A375 (cell line): Measurements from ENCODE around the gene HIGD1B. TPM values are rescaled to one million over a fixed set of nuclear protein-coding genes. Genes with fewer than 3 reads are reported as not detected.

Source experiments
- small RNA-seq: library from RNA; depleted of rRNA; stranded (forward); fragments of <200 nt; gene quantifications from one replicate; pipeline ENCODE3, GENCODE V24; 2014
- total RNA-seq: library from RNA; depleted of rRNA; stranded (reverse); fragments of >200 nt; shearing (Covaris generic); gene quantifications from 2 replicates; pipeline ENCODE4 v1.2.3, GENCODE V29; 2014; rRNA removed

The HIGD1B gene
- total RNA-seq, result not detected in 2 replicates

DNA sequence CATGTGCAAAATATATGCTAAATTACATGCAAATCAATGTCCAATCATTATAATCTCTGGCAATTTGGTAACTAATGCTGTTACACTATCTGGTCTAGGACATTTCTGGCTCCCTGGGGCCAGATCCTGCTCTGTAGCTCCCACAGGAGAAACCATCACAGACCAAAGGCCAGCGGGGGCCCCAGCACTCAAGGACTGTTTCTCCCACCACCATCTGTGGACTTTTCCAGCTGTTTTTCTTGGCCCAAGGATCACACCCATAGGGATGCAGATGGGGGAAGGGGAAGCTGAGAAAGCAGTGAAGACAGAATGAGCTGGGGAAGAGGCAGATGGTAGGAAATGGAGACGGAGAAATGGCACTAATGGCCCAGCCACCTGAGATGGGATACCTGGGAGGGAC, at the start of gene HIGD1B:
Gene HIGD1B (plus strand): TSS at position 298 of the 400 bp plus-strand sequence. CDS start 270 bp downstream, outside the sequence.

DNA sequence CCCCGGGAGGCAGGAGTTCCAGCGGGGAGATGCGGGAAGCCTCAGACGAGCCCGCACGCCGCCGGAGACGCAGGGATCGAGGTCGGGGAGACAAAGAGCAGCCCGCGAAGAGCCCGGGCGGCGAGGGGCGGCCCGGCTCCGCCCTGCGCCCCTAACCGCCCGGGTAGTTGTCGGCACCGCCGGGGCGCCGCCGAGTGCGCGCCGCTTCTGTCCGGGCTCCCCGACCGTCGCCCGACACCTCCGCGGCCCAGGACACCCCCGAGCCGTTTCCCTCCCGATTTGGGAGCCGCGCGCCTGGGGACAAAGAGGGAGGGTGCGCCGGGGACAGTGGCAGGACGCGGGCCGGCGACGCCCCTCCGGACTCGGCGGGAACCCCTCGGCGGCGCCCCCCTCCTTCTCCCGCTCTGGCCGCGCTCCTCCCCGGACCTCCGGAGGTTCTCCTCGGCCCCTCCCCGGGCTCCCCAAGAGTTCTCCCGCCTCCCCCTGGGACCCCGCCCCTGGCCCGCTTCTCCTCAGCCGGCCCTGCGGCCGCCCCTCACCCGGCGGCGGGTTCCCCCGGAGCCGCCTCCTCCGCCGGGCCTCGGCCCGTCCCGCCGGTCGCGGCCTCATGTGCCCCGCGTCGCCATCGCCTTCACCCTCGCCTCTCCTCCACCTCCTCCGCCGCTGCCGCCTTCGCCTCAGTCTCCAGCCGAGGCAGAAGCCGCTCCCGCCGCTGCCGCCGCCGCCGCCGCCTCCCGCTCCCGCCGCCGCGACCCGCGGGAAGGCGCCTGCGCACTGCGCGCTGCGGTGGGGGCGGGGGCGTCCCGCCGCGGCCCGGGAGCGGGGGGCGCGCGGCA, 17.9 kb upstream of the HIGD1B start, which contains the start of gene GJC1:
Gene GJC1 (minus strand): TSS at position 765 of the 836 bp plus-strand sequence. CDS start 24,470 bp downstream, outside the sequence.

DNA sequence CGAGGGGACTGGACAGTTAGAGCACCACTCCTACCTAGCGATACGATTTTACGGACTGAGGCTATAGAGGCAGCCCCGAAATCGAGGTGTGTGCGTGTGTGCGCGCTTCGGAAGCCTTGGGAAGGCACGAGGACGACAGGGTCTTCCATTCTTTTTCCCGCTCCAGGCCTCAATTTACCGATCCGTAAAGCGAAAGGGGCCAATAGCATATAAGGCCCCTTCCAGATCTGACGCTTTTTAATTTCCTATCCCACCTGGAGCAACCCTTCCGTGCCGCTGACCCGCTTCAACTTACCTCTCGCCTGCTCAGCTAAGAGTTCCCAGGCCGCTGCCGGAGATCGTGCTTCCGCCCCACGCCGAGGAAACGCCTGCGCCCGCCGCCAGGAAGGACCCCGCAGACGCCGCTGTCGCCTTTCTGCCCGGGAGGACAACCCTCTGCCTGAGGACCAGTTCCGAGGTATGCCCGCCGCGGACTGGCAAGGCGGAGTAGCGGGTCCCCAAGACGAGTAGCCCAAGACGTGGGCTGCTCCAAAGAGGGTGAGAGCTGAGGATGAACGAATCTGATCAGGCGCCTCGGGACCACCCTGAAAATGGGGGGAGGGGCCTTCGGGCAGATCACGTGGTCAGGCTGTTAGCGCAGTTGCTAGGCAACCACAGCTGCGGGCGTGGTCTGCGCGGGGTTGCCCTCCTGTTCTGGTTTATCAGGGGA, 51.5 kb downstream of the HIGD1B start, which contains the start of gene EFTUD2:
Gene EFTUD2 (minus strand): TSS at position 372 of the 709 bp plus-strand sequence. CDS start 4,924 bp downstream, outside the sequence.

Small RNA genes lying within 50 kb of the gene (small RNA-seq; reads per million reads assigned to genes)
- gene RN7SL405P, result not detected

Other genes with a start within 250 kb of the HIGD1B start
- not detected in 2 replicates for gene MEIOC, start 191.4 kb upstream of the HIGD1B start, total RNA-seq
- gene CCDC43, start 158.1 kb upstream of the HIGD1B start, total RNA-seq, result 28.9 and 39.1 TPM in 2 replicates
- gene DBF4B, start 139.2 kb upstream of the HIGD1B start, total RNA-seq, result 10.3 and 11.7 TPM in 2 replicates
- 2.8 and 7.4 TPM in 2 replicates for gene ADAM11, start 88.9 kb upstream of the HIGD1B start, total RNA-seq
- gene GJC1, start 17.6 kb upstream of the HIGD1B start, total RNA-seq, result 24.3 and 26.5 TPM in 2 replicates
- gene EFTUD2, start 51.6 kb downstream of the HIGD1B start, total RNA-seq, result 160 and 181 TPM in 2 replicates
- 0.03 and 0.23 TPM in 2 replicates for gene GFAP, start 67.6 kb downstream of the HIGD1B start, total RNA-seq
- 11.8 and 13.6 TPM in 2 replicates for gene KIF18B, start 99.9 kb downstream of the HIGD1B start, total RNA-seq
- 6.0 and 6.3 TPM in 2 replicates for gene C1QL1, start 120.4 kb downstream of the HIGD1B start, total RNA-seq
- gene DCAKD, start 203.7 kb downstream of the HIGD1B start, total RNA-seq, result 34.5 and 47.1 TPM in 2 replicates
- gene NMT1, start 213.4 kb downstream of the HIGD1B start, total RNA-seq, result 87.0 and 114 TPM in 2 replicates